Hematopoietic multipotent progenitor cell treated with erythropoietin and hydrocortisone succinate and interleukin-3 and kit ligand, for 15 days (in vitro differentiated cells): ENCODE data around the gene REC114.
A peak's percentile ranks its signal among the peaks of the same experiment; 100 is the strongest.
"Not testable (repeated sequence)": the region's sequence is repeated elsewhere in the genome, so short reads cannot be mapped to it uniquely, and the experiment has no call there.

ENCODE experiments used
- DNase-seq: peaks from one replicate; pipeline ENCODE4 v3.0.0-alpha.2; 2015; ENCODE audit warnings: low spot score

REC114 gene

DNA sequence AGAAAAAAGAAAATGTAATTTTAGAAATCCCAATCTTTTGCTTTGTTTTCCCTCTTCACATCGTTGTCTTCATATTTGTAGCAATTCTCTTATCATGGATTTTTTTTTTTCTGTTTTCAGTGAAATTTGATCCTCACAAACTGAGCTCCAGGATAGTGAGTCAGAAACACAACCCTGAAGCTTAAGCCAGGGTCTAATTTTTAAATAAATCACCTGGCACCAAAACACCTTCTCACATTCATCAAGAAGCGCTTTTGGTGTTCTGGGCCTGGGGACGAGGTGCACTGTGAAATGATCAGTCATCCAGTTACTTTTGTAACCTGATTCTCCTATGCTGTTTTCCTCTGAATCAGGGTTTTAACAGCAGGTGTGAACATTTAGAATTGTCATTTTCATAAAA is 87.7 kb downstream of the REC114 start:
- DNase-seq, result no peak

DNA sequence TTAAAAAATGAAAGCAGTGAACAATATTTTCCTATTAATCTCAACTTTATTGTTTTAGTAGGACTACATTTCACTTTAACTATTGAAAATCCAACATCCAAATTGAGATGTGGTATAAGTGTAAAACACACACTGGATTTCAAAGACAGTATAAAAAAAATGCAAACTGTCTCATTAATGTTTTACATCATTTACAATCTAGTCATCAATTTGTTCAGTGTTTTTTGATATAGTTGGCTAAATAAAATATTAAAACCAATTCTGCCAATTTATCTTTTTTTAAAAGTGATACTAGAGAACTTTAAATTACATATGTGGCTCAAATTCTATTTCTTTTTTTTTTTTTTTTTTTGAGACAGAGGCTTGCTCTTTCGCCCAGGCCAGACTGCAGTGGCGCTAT is 95.2 kb downstream of the REC114 start:
- DNase-seq, result no peak

DNA sequence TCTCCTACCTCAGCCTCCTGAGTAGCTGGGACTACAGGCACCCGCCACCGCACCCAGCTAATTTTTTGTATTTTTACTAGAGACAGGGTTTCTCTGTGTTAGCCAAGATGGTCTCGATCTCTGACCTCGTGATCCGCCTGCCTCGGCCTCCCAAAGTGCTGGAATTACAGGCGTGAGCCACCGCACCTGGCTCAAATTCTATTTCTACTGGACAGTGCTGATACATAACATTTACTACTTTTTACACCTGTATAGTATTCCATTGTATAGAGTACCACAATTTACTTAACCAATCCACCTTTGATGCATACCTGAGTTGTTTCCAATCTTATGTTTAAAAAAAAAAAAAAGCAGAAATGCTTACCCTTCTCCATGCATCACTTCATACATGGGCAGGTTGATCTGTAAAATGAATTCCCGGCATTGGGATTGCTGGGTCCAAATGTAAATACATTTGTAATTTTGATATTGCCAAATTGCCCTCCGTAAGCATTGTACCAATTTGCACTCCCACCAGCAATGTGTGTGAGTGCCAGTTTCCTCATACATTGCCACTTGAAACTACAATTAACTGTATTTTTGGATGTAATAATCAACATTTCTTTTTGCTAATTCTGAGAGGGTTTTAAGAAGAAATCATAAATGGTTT is 95.7 kb downstream of the REC114 start:
- no peak for DNase-seq

DNA sequence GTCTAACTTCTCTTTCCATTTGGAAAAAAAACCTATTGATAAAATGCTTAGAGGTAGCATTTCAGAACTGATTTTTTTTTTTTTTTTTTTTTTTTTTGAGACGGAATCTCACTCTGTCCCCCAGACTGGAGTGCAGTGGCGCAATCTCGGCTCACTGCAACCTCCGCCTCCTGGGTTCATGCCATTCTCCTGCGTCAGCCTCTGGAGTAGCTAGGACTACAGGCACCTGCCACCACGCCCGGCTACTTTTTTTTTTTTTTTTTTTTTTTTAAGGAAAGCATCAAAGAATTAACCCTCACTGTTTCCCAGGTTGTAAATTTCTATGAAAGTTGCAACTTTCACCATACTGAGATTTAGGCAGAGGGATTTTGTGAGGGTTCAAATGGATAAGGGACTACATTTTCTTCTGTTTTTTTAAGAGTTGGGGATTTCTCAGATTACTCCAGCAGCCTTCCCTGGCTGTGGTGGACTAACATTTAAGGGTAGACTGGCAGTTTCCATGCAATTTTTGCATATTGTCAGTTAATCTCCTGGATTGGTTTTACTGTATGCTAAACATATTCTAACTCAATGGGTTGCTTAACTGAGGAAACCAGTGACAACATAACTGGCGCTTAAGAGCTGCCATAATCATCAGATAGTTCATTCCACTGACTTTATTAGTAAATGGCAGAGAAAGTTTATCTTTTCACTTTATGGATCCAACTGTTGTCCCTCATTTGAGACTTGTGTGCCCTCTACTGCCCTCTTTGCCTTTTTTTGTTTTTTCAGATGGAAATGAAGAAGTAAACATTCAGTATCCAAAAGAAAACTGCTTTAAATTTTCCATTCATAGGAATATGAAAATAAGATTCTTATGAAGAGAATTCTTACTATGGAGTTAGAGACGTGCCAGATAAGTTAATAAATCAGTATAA is 96.5 kb downstream of the REC114 start:
- DNase-seq, result no peak

DNA sequence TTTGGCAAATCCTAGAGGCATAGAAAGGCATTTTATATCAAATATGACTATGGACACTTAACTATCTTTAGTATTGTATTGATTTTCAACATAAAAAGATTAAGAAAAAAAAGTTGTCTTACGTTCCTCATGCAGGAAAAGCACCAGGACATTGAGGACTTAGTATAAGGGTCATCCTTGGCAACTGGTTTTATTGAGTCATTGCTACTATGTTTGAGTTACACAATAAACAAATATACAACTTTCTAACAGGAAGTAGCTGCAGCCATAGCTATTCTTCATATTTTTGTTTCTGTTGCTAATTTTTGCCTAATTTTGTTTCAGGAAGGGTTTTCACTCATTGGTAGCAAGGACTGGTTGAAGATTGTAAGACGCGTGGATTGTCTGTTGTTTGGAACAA is 97.2 kb downstream of the REC114 start:
- DNase-seq, result no peak

DNA sequence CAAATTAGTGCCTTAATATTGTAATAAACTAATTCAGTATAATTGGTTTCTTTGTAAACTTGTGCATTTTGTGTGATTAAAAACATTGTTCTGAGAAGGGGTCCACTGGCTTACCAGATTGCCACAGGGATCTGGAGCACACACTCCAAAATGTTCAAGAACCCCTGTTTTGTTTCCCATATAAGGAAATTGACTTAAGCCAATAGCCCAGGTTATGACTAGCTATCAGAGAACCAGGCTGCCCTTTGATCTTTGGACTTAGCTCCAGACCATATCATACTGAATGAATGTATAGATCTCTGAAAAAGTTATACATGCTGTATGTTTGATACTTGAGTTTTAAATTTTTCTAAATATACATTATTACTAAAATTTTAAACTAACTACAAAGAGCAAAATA is 98.5 kb downstream of the REC114 start:
- no peak for DNase-seq

DNA sequence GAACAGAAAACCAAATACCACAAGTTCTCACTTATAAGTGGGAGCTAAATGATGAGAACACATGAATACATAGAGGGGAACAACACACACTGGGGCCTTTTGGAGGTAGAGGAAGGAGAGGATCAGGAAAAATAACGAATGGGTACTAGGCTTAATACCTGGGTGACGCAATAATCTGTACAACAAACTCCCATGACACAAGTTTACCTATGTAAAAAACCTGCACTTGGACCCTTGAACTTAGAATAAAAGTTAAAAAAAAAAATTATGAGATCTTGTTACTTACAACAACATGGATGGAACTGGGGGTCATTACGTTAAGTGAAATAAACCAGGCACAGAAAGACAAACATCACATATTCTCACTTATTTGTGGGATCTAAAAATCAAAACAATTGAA is 106.0 kb downstream of the REC114 start:
- DNase-seq, result not testable (repeated sequence)

DNA sequence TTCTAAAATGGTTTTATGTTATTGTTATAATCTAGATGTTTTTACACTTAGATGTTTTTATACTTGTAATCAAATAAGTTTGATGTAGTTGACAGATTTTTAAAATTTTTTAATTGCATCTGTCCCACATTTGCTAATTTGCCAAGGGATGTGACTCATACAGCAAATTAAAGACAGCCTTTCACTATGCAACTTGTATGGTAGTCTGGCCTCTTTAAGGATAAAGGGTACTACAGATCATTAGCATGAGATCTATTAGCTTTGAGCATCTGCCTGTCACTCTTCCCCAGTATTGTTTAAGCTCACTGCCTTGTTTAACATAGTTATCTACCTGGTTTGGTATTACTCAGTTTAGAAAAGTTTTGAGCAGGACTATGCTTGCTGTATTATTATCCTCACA is 107.2 kb downstream of the REC114 start:
- DNase-seq, result no peak

DNA sequence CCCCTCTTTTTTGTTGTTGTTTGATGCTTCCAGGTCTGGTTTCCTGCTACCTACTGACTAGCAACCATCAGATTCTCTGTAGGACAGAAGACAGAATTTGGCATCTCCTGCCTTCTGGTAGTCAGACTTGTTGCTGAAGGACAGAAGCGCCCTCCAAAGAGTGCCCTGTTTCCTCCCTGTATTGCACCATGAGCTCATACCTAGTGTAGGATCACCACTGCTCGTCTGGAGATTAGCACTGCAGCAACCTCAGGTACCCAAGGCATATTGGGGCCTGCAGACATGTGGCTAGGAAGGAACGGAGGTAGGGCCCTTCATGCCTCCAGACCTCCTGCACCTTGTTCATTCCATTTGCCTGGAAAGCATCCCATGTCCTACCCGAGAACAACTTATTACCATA is 112.1 kb downstream of the REC114 start:
- no peak for DNase-seq

DNA sequence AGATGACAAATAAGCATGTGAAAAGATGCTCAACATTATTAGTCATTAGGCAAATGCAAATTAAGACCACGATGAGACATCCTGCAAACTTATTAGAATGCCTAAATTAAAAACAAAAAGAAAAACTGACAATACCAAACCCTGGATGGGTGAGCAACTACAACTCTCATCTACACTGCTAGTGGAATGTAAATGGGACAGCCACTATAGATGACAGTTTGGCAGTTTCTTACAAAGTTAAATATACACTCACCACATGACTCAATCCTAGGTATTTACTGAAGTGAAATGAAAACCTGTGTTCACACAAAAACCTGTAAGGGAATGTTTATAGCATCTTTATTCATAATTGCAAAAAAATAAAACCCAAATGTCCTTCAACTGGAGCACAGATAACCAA is 115.6 kb downstream of the REC114 start:
- DNase-seq, result no peak

DNA sequence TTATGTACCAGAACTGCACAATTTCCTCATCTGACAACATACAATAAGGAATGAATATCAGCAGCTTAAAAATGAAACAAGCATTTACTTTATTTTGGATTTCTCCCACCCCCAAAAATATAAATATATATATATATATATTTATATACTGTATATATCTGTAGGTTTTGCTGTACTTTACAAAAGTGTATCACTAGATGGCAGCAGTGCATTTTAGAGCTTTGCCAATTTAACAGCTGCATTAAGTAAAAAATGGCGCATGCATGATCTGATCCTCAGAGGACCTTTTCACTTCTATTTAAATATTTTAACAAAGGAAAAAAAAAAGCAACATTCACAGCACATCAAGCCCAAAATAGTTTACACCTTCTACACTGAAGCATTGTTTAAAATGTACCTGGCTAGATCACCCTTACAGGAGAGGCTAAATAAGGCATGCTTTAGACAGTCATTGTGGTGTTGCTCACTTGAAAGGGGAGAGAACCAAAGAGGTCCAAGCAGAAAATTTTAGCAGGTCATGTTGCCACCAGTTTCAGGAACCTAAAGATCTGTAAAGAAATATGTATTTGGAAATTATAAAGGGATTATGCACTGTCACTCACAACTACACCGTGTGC is 117.6 kb downstream of the REC114 start:
- peak; percentile 75 for DNase-seq

DNA sequence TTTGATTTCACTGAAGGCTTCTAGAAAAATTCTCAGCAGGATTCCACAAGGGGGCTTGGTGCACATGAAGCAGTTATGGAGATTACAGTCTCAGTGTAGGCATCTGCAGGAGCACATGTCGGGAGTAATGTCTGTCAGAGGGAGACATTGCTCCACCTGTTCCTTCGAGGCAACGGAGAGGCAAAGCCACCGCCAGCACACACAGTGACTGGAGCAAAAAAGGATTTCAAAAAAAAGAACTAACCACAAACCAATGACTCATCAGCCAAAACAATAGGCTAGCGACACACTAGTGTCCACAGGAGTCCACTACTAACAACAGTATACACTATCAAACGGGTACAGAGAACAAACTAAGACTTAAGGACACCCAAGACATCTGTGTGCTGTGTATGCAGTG is 121.3 kb downstream of the REC114 start:
- no peak for DNase-seq

DNA sequence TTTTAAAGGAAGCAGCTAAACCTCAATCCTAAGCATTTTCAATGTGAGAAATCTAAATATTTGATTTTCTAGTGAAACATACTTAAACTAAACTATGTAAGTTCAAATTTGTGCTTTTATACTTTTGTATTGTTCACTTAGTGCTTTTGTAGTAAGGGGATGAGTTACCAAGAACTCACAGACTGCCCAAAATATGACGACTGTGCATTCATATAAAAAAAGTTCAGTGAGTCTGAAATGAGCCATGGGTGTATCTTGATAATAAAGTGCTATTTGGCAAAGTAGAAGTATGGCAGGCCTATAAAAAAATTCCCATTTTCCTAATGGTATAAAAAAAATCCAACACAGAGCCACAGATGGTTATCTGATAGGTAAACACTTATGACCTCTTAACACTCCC is 124.1 kb downstream of the REC114 start:
- no peak for DNase-seq

DNA sequence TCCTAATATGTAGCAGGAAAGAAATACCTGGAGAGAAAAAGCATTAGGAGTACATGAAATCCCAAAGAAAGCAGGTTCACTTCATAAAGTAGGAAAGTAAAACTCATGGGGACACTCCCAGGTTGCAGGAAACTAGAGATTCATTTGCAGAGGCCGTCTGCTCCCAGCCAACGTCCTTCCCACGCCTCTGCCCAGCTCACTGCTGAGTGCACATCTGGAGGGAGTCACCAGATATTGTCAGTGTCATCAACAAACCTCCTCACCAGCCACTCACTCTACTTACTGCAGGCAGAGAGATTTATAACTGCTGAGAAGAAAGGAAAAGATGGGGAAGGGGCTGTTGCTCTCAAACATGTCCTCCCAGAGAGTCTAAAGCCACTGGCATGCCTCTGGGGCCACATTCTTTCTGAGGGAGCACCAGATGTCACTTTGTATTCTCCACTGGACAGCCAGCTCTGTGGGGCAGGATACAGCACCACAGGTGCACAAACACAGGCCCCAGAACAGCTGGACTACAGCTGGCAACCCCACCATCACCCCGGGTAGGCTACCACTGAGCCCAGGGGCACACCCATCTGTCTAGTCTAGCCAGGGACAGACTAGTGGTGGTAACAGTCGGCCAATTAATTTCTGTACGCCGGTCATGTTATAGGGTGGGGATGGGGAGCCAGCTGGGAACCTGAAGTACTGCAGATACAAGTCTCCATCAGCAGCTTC is 125.8 kb downstream of the REC114 start:
- no peak for DNase-seq

DNA sequence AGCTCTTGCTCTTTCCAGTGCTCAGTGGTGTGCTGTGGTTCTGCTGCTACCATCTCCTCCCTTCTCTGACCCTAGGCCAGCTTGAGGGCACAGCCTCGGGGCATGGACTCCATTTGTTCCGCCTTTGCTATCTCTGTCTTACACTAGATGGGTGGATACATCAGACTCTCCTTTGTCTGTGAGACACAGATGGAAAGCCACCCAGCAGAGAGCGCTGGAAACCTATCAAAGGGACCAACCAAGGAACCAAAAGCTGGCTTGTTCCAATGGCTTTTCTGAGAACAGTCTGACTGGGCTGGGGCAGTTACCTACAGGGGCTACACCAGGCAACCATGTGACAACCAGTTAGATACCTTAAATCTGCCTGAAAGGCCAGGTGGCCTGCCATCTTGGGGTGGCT is 126.4 kb downstream of the REC114 start:
- peak; percentile 63 for DNase-seq

DNA sequence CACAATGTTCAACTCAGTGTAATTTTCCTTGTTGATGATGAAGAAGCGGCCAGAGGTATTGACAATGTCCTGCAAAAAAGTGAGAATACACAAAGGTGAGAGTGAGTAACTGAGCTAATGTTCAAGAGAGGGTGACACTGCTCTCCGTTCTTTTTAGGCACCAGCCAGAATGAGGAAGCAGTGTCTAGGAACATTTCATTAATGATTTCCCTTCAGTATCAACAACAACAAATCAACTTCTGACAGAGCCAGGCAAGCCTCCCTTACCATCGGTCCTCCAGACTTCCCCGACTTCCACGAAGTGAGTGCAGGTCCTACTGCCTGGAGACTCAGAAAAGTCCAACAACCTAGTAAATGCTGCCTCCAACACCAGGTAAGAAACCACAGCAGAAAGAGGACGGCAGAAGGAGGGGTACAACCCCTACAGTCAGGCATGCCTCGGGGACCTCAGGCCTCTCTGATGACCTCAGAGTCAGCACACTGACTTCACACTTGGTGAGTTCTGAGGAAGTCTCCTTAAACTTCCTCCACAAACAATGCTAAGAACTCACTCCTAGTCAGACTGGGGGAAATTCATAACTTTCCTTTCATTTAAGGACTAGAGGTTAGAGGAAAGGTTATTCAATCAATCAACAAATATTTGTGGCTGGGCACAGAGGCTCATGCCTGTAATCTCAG is 127.5 kb downstream of the REC114 start:
- no peak for DNase-seq

DNA sequence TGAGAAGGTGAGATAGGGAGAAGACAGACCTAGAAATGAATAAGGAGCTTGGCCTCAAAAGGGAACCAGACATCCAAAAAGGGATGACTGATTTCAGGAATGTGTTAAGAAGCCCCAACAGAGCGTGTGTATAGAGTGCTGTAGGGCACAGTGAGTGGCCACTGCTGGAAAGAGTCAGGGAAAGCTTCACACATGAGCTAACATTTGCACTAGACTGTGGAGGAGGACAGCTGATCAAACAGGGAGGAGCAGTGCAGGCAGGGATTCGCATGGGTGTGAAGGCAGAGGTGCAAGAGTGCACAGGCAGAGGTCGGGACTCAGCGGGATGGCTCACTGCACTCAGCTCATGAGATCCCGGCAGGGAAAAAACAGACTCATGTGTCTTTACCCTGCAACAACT is 128.4 kb downstream of the REC114 start:
- no peak for DNase-seq

DNA sequence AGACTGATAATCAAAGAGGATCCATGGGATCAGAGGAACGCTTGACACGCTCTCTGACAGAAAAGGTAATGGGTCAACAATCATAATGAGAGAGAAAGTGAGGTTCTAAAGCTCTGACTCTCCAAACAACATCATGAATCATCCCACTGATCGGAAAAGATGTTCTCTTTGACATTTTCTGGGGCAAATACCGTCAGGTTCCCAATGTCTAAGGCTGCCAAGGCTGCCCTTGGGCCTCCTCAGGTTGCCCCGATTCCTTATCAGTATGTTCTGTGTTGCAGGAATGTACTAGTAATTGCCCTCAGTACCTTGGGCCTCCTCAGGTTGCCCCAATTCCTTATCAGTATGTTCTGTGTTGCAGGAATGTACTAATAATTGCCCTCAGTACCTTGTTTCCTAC is 129.3 kb downstream of the REC114 start:
- no peak for DNase-seq

DNA sequence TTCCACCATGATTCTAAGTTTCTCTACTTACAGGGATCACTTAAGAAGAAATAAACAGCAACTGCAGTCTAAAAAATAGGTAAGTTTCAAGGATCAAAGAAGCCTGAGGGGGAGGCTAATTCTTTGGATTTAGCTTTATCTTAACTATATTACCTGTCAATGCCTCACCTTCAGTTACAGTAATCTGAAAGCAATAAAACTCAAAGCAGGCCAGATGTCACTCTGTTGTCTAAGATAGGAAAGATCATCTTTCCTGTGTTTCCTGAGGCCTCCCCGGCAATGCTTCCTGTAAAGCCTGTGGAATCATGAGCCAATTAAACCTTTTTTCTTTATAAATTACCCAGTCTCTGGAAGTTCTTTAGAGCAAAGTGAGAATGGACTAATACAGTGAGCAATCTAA is 130.1 kb downstream of the REC114 start:
- no peak for DNase-seq

DNA sequence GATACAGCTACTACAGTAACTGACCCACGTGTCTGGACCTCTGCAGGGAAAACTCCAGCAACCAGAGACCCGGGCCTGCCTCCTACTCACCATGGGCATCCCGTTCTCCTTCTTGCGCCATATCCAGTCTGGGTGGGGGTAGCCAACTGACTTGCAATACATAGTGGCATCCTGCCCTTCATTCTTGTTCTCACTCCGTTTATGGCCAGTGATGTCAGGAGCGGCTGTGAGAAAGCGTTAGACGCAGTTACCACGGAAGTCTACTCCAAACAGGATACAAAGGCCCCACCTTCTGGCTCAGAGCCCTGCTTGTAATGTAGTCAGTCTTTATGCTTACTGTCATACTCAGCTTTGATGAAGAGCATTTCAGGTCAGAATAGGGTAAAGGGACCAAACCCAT is 130.6 kb downstream of the REC114 start:
- DNase-seq, result no peak

DNA sequence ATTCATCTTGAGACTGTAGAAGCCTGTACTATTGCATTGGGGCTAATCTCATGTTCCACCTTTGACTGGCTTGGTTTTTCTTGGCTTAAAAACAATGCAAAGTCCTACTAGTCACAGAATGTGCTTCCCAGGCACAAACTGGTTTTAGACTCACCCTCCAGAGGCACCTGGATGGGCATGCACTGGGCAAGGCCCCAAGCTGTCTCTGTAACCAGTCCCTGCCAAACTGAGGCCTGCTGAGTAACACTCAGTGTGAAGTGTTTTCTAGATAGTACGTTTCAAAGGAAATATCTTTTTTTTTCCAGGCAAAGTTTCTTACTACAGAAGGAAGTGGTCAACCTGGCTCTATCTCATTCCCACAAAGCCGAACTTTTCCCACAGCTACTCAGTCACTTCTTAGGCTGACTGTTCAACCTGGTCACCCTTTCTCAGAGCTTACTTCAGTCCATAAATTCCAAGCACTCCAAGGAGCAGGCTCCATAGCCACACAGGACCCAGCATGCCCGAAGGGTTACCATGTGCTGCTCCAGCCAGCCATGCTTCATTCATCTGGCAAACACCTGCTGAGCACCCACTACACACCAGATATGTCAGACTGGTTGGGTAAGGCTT is 132.8 kb downstream of the REC114 start:
- no peak for DNase-seq

DNA sequence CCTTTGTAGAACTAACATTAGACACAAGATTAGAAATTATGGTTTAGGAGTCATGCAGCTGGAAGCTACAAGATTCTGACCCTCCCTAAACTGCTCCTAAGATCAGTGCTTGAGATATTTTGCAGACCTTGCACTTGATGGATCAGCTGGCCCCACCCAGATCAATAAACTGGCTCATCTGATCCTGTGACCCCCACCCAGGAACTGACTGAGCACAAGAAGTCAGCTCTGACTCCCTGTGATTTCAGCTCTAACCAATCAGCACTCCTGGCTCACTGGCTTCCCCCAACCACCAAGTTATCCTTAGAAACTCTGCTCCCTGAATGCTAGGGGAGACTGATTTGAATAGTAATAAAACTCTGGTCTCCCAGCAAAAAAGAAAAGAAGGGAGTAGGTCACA is 134.6 kb downstream of the REC114 start:
- not testable (repeated sequence) for DNase-seq
